CD4-positive, alpha-beta T cell treated with Interleukin-15 for 4 hours (primary cell): ENCODE data around the gene FAM199X.
A peak's percentile ranks its signal among the peaks of the same experiment; 100 is the strongest.
"Not testable (repeated sequence)": the region's sequence is repeated elsewhere in the genome, so short reads cannot be mapped to it uniquely, and the experiment has no call there.

Experiments used
- DNase-seq: peaks from one replicate; pipeline ENCODE4 v3.0.0-alpha.2; 2020; ENCODE audit warnings: low spot score

The FAM199X gene

DNA sequence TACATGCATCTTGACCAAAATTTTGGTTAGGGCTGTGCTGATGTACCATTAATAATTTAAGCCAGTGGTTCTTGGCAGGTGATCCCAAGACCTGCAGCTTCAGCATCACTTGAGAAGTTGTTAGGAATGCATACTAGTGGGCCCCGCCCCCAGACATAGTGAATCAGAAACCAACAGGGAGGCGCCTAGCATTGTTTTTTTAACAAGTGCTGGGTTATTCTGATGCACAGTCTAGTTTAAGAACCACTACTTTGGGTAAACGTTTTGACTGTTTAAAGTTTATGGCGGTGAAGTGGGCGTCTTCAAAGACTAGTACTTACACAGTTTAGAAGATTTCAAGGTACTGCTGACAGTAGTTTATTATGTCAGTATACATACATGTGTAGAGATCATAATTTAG is 23.6 kb downstream of the FAM199X start:
- no peak for DNase-seq

GRCh38 chrX:104193485-104193884 is 27.2 kb downstream of the FAM199X start:
- no peak for DNase-seq

DNA sequence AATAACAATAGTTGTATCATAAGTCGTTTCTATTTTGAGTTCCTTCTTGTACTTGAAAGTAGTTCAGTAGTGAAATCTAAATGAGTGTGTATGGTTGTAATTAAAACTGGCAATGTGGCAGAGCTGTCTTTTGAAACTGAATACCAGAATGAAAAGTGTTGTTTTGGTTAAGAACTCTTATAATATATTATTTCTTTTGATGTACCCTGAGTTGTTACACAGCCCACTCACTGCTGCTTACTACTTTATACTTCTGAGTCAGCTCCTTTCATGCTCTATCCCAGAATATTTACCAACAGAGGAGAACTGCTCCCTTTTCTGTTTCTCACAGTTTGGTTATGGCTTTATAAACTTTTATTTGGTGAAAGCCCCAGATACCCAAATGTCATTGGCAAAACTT is 28.8 kb downstream of the FAM199X start:
- no peak for DNase-seq

DNA sequence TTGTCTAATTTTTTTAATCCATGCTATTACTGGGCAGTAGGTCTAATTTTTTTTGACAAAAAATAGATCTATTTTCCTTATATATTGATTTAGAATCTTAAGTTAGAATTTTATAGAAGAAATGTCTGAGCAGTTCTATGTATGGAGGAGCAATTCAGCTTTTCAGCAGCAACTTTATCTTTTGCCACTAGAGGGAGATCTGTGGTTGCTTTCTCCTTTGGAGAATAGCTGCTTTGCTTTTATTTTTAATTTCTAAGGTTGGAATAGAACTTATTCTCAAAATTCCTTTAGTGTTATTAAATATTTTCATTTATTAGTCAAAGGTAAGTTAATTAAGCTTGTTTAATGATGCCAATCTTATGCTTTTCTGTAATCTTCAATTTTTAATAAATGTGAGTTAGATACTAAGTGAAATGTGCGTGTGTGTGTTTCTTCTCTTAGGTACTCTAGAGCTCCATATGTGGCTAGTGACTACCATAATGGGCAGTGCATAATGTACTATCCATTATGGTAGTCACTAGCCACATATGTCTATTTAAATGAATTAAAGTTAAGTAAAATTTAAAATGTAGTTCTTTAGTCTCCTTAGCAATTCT is 29.3 kb downstream of the FAM199X start:
- peak; percentile 24 for DNase-seq

GRCh38 chrX:104205548-104205947 is 39.3 kb downstream of the FAM199X start:
- DNase-seq = no peak

DNA sequence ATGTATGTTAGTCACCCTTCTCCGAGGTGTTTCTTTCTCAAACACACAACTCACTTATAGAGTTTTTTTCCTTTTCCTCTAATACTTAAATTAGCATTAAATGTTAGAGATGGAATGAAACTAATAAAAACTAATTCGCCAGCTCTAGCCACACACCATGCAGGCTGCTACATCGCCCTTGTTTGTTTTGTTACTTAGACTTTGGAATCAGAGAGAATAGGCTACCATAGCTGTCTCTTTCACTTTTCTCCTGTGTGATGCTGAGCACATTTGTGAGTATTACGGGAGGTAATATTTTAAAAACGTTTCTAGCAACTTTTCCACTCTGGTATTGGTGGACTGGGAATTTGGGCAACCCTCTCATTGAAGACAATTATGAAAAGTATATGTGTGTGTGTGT is 44.9 kb downstream of the FAM199X start:
- DNase-seq = no peak

GRCh38 chrX:104230060-104230459 is 63.8 kb downstream of the FAM199X start:
- DNase-seq = not testable (repeated sequence)
